Lower lobe of right lung (tissue), 2 donors: ENCODE data around the gene MTX2. TPM values are rescaled to one million over a fixed set of nuclear protein-coding genes. Genes with fewer than 3 reads are reported as not detected.
"Not testable (repeated sequence)": the region's sequence is repeated elsewhere in the genome, so short reads cannot be mapped to it uniquely, and the experiment has no call there.

Source experiments
- ATAC-seq, 2 donors: fragments of 200-7000 bp; cut with Tn5 transposase; one replicate each; pipeline ENCODE4 v1.9.1; 2020 to 2022; ENCODE audit warnings: mild to moderate bottlenecking in 2 of 2, moderate library complexity in 2 of 2
- DNase-seq: peaks from one replicate; pipeline ENCODE4 v3.0.0-alpha.2; 2020
- H3K27ac ChIP-seq: fragments of 200-600 bp; one replicate; pipeline ENCODE4 v1.8.0; 2022
- H3K27me3 ChIP-seq: fragments of 200-600 bp; one replicate; pipeline ENCODE4 v1.8.0; 2022; ENCODE audit warnings: low read depth
- H3K36me3 ChIP-seq: fragments of 200-600 bp; one replicate; pipeline ENCODE4 v1.8.0; 2022; ENCODE audit warnings: mild to moderate bottlenecking
- H3K4me1 ChIP-seq: fragments of 200-600 bp; one replicate; pipeline ENCODE4 v1.8.0; 2022
- H3K4me3 ChIP-seq: fragments of 200-600 bp; one replicate; pipeline ENCODE4 v1.8.0; 2022; ENCODE audit warnings: mild to moderate bottlenecking
- H3K9me3 ChIP-seq: fragments of 200-600 bp; one replicate; pipeline ENCODE4 v1.8.0; 2022
- intact Hi-C: fragments of 100-400 bp; cut with DNase I; formaldehyde crosslinking; loops from one replicate; pipeline ENCODE4 v1.11.0; 2022
- total RNA-seq: library from RNA; stranded (reverse); fragmentation: NEBNext Ultra II Directional; extraction: Animal tissue kit (Norgen Biotek cat#: 25700); gene quantifications from one replicate; pipeline ENCODE4 v1.2.1, GENCODE V29; 2021
- TF ChIP-seq, protein P1 (sequence below): fragments of 200-600 bp; IDR thresholded peaks from one replicate; pipeline ENCODE4 v1.8.0; 2022; ENCODE audit warnings: antibody characterized with exemption, mild to moderate bottlenecking
- donor health status: DM: no; HTN: yes; CAD: no; lungs with severe emphysema.

MTX2 gene
- total RNA-seq, 1 donor from 2014 or later: 16.2 TPM

GRCh38 chr2:176293334-176293733 lies 24.1 kb downstream of the MTX2 start:
- no peak for DNase-seq
- Histone ChIP-seq H3K4me3 (no peak overlapping the region), H3K36me3 (no peaks in the 10 kb centered on the region), H3K9me3 (no peaks in the 10 kb centered on the region), H3K4me1 (peaks cover 7% of the 10 kb centered on the region), H3K27ac (no peak overlapping the region), H3K27me3 (no peaks in the 10 kb centered on the region)
- no peak for ATAC-seq
- intact Hi-C loops: no loop called here
- TF ChIP-seq, protein P1, sequence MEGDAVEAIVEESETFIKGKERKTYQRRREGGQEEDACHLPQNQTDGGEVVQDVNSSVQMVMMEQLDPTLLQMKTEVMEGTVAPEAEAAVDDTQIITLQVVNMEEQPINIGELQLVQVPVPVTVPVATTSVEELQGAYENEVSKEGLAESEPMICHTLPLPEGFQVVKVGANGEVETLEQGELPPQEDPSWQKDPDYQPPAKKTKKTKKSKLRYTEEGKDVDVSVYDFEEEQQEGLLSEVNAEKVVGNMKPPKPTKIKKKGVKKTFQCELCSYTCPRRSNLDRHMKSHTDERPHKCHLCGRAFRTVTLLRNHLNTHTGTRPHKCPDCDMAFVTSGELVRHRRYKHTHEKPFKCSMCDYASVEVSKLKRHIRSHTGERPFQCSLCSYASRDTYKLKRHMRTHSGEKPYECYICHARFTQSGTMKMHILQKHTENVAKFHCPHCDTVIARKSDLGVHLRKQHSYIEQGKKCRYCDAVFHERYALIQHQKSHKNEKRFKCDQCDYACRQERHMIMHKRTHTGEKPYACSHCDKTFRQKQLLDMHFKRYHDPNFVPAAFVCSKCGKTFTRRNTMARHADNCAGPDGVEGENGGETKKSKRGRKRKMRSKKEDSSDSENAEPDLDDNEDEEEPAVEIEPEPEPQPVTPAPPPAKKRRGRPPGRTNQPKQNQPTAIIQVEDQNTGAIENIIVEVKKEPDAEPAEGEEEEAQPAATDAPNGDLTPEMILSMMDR: no peak

DNA sequence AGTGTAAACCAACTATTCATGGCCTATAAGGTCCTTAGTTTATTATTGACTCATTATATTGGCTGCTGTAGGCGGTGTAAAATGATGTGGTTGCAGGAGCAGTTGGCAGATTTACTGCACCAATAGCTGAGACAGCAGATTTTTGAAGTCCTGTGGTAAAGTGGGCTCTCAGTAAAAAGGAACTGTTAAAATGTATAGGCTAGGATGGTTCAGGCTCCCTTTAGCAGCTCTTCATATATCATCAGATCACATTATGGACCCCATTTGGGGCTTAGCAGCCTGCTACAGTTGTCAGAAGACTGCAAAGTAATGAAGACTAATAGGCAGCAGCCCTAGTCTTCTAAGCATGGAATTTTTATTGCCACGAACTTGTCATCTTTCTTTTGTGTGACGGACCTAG lies 27.8 kb downstream of the MTX2 start:
- peaks cover 4% of the 10 kb centered on the region for H3K36me3 ChIP-seq
- ATAC-seq: no peak

DNA sequence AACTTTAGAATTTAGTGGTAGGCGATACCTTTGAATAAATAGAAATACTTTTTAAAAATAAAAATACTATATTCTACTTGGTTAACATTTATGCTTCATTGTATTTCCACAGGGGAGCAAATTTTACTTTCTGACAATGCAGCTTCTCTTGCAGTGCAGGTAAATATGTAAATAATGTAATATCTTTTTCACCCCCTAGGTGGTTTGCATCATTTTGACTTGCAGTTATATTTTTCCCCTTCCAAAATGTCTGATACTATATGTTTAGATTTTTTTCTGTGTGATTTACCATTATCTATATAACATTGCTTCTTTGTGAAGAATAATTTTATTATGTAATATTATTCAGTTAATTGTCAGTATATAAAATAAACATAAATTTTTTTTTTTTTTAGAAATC lies 28.5 kb downstream of the MTX2 start:
- Histone ChIP-seq H3K9me3 (no peaks in the 10 kb centered on the region), H3K4me3 (no peak overlapping the region), H3K27me3 (no peaks in the 10 kb centered on the region), H3K27ac (no peak overlapping the region), H3K4me1 (no peaks in the 10 kb centered on the region), H3K36me3 (peaks cover 4% of the 10 kb centered on the region)
- no peak for ATAC-seq
- intact Hi-C loops: no loop called here
- no peak for DNase-seq
- TF ChIP-seq, protein P1: no peak

More for the DNA sequence above, 27.8 kb downstream of the MTX2 start:
- Histone ChIP-seq H3K27me3 (no peaks in the 10 kb centered on the region), H3K9me3 (no peaks in the 10 kb centered on the region), H3K4me3 (no peak overlapping the region), H3K27ac (no peak overlapping the region), H3K4me1 (peaks cover 5% of the 10 kb centered on the region)
- intact Hi-C loops: no loop called here
- TF ChIP-seq, protein P1: no peak
- no peak for DNase-seq

GRCh38 chr2:176306020-176306419 lies 36.8 kb downstream of the MTX2 start:
- H3K9me3 ChIP-seq, H3K4me3 ChIP-seq, H3K27ac ChIP-seq, ATAC-seq, intact Hi-C loops, H3K27me3 ChIP-seq, H3K4me1 ChIP-seq, H3K36me3 ChIP-seq, DNase-seq: not testable (repeated sequence)

DNA sequence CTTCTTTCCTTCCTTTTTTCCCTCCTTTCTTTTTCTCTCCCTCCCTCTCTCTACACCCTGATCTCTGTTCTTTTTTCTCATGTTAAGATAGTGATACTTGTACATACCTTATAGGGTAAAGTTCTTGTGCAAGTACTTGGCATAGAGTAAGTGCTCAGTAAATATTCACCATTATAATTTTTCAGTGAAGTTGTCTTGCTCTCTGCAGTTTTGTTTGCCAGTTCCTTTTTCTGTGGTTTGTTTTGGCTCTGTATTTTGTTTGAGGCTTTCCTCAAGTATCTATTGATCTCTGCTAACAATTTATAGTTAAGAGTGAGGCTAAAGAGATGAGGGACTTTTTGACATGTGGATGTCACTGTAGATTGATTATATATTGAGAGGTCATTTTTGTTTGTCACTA lies 48.0 kb downstream of the MTX2 start:
- Histone ChIP-seq H3K4me1 (no peaks in the 10 kb centered on the region), H3K36me3 (no peaks in the 10 kb centered on the region), H3K4me3 (no peak overlapping the region), H3K27ac (no peak overlapping the region), H3K9me3 (no peaks in the 10 kb centered on the region), H3K27me3 (no peaks in the 10 kb centered on the region)
- ATAC-seq (no peak), DNase-seq (no peak)
- intact Hi-C loops: no loop called here
- TF ChIP-seq, protein P1: no peak

- ATAC-seq: no peak
- Histone ChIP-seq H3K27me3 (no peaks in the 10 kb centered on the region), H3K4me1 (no peaks in the 10 kb centered on the region), H3K36me3 (no peaks in the 10 kb centered on the region), H3K4me3 (no peak overlapping the region), H3K27ac (no peak overlapping the region), H3K9me3 (no peaks in the 10 kb centered on the region)
- no peak for DNase-seq
- intact Hi-C loops: no loop called here
- TF ChIP-seq, protein P1: no peak
These were observed 48.4 kb downstream of the MTX2 start for GRCh38 chr2:176317623-176318065.
